ENCODE data around the gene ADGRL1.

DNA sequence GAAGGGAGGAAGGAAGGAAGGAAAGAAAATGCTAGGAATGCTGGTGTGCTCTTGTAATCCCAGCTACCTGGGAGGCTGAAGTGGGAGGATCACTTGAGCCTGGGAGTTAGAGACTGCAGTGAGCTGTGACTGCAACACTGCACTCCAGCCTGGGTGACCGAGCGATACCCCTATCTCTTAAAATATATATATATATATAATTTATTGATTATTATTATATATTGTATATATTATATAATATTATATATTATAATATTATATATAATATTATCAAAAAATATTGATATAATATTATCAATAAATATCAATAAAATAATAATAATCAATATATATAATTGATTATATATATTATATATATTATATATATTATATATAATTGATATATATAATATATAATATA lies 8.6 kb upstream of the ADGRL1 start:
- TF ChIP-seq, protein P1, sequence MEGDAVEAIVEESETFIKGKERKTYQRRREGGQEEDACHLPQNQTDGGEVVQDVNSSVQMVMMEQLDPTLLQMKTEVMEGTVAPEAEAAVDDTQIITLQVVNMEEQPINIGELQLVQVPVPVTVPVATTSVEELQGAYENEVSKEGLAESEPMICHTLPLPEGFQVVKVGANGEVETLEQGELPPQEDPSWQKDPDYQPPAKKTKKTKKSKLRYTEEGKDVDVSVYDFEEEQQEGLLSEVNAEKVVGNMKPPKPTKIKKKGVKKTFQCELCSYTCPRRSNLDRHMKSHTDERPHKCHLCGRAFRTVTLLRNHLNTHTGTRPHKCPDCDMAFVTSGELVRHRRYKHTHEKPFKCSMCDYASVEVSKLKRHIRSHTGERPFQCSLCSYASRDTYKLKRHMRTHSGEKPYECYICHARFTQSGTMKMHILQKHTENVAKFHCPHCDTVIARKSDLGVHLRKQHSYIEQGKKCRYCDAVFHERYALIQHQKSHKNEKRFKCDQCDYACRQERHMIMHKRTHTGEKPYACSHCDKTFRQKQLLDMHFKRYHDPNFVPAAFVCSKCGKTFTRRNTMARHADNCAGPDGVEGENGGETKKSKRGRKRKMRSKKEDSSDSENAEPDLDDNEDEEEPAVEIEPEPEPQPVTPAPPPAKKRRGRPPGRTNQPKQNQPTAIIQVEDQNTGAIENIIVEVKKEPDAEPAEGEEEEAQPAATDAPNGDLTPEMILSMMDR (optimal IDR thresholded peaks at IDR 0.05 in 1 of 3, IDR thresholded peaks at IDR 0.05 in 1 of 3, conservative IDR thresholded peaks at IDR 0.05 in 1 of 3; ENCODE audit: extremely low read depth in 1 of 3, insufficient read depth in 2 of 3, low read length in 3 of 3), result no peak
- no peak for TF ChIP-seq EZH2 (IDR thresholded peaks at IDR 0.05; ENCODE audit: low read length)
